GM18519 (cell line): ENCODE measurements around the gene HCN3.
A peak's percentile ranks its signal among the peaks of the same experiment; 100 is the strongest.

ENCODE experiments used
- ATAC-seq: cut with Tn5 transposase; IDR thresholded peaks from one replicate; pipeline ENCODE4 v1.9.1; 2021; ENCODE audit warnings: mild to moderate bottlenecking, moderate library complexity; ENCODE audit not compliant: unreplicated experiment, low FRiP score

The HCN3 gene

GRCh38 chr1:155307247-155307740, 30.0 kb downstream of the HCN3 start:
- no peak for ATAC-seq

GRCh38 chr1:155308493-155309422, 31.5 kb downstream of the HCN3 start, which contains the start of gene FDPS:
Gene FDPS, plus strand, starts transcription at chr1:155308866. Its CDS starts 924 bp downstream, at chr1:155309790.
- peak; percentile 76 for ATAC-seq

GRCh38 chr1:155309423-155310021, 32.3 kb downstream of the HCN3 start:
- ATAC-seq = no peak

- ATAC-seq = no peak
These were observed 36.0 kb downstream of the HCN3 start for GRCh38 chr1:155313261-155313660.

DNA sequence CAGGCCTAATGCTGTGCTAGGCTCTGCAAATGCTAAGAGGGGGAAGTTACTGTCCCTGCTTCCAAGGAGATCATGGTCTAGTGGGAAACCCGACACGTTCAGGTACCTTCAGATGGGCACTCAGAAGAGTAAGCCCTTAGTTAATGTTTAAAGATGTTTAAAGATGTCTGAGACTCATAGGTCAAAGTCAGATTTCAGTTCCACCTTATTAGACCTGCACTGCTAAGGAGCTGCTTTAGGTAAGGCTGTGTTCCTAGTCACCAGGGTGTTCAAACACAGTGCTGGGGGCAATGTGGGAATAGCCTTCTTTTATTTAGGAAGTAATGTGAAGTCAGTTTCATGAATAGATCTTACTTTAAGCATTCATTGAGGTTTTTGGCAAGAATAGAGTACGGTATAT, 39.7 kb downstream of the HCN3 start:
- ATAC-seq = no peak

- no peak for ATAC-seq
These were observed 40.8 kb downstream of the HCN3 start for GRCh38 chr1:155318082-155318481.

DNA sequence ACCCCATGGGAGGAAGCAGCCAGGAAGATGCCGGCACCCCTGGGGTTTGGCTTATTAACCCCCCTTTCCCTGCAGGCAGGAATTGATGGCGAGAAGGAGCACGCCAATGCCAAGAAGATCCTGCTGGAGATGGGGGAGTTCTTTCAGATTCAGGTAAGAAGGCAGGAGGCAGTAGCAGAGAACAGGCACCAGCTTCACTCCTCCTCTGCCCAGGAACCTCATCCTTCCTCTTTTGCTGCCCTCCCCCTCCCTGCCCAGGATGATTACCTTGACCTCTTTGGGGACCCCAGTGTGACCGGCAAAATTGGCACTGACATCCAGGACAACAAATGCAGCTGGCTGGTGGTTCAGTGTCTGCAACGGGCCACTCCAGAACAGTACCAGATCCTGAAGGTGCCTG, 42.3 kb downstream of the HCN3 start:
- ATAC-seq = no peak

DNA sequence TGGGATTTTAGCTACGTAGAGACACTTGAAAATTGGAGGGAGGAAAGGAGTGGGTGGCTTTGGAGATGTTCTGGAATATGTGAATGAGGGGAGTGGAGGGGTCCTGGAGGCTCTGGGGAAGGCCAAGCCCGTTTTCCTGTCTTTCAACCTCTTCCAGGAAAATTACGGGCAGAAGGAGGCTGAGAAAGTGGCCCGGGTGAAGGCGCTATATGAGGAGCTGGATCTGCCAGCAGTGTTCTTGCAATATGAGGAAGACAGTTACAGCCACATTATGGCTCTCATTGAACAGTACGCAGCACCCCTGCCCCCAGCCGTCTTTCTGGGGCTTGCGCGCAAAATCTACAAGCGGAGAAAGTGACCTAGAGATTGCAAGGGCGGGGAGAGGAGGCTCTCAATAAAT, 43.0 kb downstream of the HCN3 start:
- no peak for ATAC-seq

GRCh38 chr1:155320661-155321617, 43.7 kb downstream of the HCN3 start, which contains the start of gene RUSC1:
Gene RUSC1, plus strand, starts transcription at chr1:155320894. Its CDS starts 880 bp downstream, at chr1:155321774.
- ATAC-seq = no peak

- ATAC-seq = no peak
These were observed 44.6 kb downstream of the HCN3 start for GRCh38 chr1:155321639-155322503.

GRCh38 chr1:155322571-155322952, 45.3 kb downstream of the HCN3 start:
- ATAC-seq = no peak

DNA sequence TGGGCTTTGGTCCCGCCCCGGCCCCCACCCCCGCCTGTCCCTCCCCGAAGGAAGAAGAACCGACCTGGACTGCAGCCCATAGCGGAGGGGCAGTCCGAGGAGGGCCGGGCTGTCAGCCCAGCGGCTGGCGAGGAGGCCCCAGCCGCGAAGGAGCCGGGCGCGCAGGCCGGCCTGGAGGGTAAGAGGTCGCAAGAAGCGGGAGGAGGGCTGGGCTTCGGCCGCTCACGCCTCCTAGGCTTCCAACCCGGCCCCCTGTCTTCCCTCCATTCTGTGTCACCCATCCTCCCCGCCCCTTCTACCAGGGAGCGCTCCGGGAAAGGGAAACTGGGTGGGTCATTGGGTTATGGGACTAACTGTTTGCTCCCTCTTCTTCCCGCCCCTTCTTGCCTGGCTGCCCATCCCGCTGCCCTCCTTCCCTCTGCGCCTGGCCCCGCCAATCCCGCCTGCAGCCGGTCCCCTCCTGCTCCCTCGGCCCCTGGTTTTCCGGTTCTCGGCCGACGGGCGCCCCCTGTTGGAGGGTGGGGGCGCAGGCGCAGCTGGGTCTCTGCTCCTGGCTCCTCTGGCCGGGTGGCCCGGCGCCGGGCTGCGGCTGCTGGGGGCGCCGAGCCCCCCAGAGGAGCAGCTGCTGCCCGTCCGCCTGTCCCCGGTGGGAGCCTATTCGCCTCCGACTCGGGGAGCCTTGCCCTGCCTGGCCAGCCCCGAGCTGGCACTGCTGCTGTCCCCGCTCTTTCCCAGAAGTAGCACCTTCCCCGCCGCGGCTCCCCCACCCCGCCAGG, 45.9 kb downstream of the HCN3 start:
- peak; percentile 22 for ATAC-seq

- ATAC-seq = peak; percentile 13
These were observed 46.4 kb downstream of the HCN3 start for GRCh38 chr1:155323729-155324036.

DNA sequence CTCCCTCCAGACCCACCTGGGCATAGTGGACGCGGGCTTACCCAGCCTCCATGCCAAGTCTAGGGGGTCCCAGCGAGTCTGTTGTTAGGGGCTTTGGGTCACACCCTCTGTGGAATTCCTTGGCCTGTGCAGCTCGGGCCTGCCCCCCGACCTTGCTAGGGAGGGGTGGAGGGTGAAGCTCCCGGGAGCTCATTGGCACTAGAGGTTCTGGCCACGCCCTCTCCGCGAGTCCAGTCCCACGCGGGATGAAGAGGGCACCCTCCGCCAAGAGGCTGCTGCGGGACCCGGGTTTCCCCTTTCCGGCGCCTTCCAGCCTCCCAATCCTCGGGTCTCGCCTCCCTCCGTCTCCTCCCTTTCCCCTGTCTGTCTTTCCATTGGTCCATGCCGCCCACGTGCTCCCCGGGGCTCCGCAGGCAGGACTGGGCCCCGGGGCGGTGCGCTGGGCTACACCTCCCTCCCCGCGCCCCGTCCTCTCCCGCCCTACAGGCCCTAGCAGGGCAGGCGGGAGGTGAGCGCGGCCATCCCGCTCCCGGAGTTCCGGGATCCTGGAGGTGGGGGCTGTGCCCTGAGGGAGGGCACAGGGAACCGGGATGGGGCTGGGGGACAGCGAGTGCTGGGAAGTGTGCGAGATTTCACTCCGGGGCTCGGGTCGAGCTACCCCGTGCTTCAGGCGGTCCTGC, 46.9 kb downstream of the HCN3 start:
- ATAC-seq = peak; percentile 40

- no peak for ATAC-seq
These were observed 47.7 kb downstream of the HCN3 start for GRCh38 chr1:155324717-155325602.

- no peak for ATAC-seq
These were observed 48.3 kb downstream of the HCN3 start for GRCh38 chr1:155325603-155325893.

GRCh38 chr1:155326020-155326526, 48.8 kb downstream of the HCN3 start:
- no peak for ATAC-seq
